Immature natural killer cell (primary cell): ENCODE data around the gene CADM2. TPM values are rescaled to one million over a fixed set of nuclear protein-coding genes. Genes with fewer than 3 reads are reported as not detected.

ENCODE experiments used
- DNase-seq, 3 donors: peaks; one replicate each; pipeline ENCODE4 v3.0.0; 2022; ENCODE audit warnings: mixed read lengths in 1 of 3
- H3K27ac Mint-ChIP-seq, 6 donors: one replicate each; pipeline ENCODE4 v1.8.0; 2020; ENCODE audit warnings: mixed read lengths in 6 of 6, mild to moderate bottlenecking in 5 of 6, inconsistent platforms in 4 of 6, moderate library complexity in 3 of 6
- H3K27me3 Mint-ChIP-seq, 3 donors: one replicate each; pipeline ENCODE4 v1.8.0; 2020 to 2021; ENCODE audit warnings: low read depth in 3 of 3, mild to moderate bottlenecking in 3 of 3, mixed read lengths in 3 of 3, moderate library complexity in 3 of 3, inconsistent platforms in 1 of 3
- H3K36me3 Mint-ChIP-seq, 3 donors: one replicate each; pipeline ENCODE4 v1.8.0; 2020; ENCODE audit warnings: mixed read lengths in 3 of 3, inconsistent platforms in 2 of 3, mild to moderate bottlenecking in 2 of 3
- H3K4me1 Mint-ChIP-seq, 2 donors: one replicate each; pipeline ENCODE4 v1.8.0; 2020; ENCODE audit warnings: inconsistent platforms in 2 of 2, mild to moderate bottlenecking in 2 of 2, mixed read lengths in 2 of 2, moderate library complexity in 1 of 2
- H3K4me3 Mint-ChIP-seq, 5 donors: one replicate each; pipeline ENCODE4 v1.8.0; 2020; ENCODE audit warnings: mild to moderate bottlenecking in 5 of 5, mixed read lengths in 5 of 5, inconsistent platforms in 3 of 5, moderate library complexity in 3 of 5
- H3K9me3 Mint-ChIP-seq, 6 donors: one replicate each; pipeline ENCODE4 v1.8.0; 2020; ENCODE audit warnings: mild to moderate bottlenecking in 6 of 6, mixed read lengths in 6 of 6, inconsistent platforms in 4 of 6, moderate library complexity in 3 of 6
- polyA plus RNA-seq, 3 donors: library from polyadenylated mRNA; unstranded; fragments of 300-500 nt; fragmentation: Illumina TruSeq; gene quantifications; one replicate each; pipeline ENCODE4 v1.2.3, GENCODE V29; 2021

Gene CADM2
- polyA plus RNA-seq, 3 donors from 2014 or later = 0.64 TPM; not detected in 2

DNA sequence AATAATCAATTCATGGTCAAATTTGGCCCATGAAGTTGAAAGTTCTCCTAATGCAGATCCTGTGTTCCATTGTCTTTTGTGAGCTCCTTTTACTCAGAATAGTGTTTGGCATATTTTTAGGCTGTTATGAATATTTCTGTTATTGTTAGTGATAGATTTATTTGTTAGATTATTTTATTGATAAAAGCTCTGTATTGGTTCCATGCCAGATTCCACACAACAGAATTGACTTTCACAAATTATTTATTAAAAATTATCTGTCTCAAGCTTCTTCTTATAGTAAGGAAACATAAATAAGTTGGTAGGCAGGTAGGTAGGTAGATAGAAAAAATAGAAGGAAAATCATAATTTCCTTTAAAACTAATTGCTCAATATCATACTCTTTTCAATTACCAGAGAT lies 557.4 kb downstream of the CADM2 start:
- no peaks in the 10 kb centered on the region for H3K4me1 Mint-ChIP-seq
- peaks cover 5 to 18% (median 8%) of the 10 kb centered on the region in 6 donors for H3K9me3 Mint-ChIP-seq
- H3K36me3 Mint-ChIP-seq = no peaks in the 10 kb centered on the region
- H3K27me3 Mint-ChIP-seq = peaks cover 0 to 2% (median 0%) of the 10 kb centered on the region in 3 donors
- no peak for DNase-seq
- no peak overlapping the region for H3K4me3 Mint-ChIP-seq
- H3K27ac Mint-ChIP-seq = no peak overlapping the region

DNA sequence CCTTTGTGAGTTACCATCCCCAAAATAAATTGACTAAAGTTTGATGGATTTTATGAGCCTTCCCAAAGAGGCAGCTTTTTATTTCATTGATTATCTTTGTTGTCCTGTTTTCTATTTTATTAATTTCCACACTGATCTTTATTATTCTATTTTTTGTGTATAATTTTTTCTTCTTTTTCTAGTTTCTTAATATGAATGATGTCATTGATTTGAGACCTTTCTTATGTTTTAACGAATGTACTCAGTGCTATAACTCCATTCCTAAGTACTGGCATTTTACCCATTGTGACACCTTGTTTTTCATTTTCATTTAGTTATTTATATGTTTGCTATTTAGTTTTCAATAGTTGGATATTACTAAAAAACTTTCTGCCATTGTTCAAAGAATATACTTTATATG lies 565.3 kb downstream of the CADM2 start:
- H3K27me3 Mint-ChIP-seq = no peaks in the 10 kb centered on the region
- no peak overlapping the region for H3K4me3 Mint-ChIP-seq
- H3K9me3 Mint-ChIP-seq = peaks cover 9 to 34% (median 25%) of the 10 kb centered on the region in 6 donors
- no peaks in the 10 kb centered on the region for H3K36me3 Mint-ChIP-seq
- DNase-seq = no peak
- no peaks in the 10 kb centered on the region for H3K4me1 Mint-ChIP-seq
- no peak overlapping the region for H3K27ac Mint-ChIP-seq

DNA sequence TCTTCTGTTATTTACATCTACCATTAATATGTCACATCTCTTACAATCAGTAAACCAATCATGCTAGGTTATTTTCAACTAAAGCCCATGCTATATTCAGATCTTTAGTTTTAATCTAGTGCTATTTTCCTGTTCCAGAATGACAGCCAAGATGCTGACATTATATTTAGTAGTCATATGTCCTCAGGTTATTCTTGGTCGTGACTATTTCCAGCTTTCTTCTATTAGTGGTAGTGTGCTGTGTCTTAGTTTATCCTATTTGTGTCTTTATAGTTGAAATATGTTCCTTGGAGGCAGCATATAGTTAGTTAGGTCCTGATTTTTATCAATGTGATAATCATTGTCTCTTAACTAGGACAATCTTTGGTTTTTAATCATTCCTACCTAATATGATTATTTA lies 566.5 kb downstream of the CADM2 start:
- H3K27me3 Mint-ChIP-seq = no peaks in the 10 kb centered on the region
- no peaks in the 10 kb centered on the region for H3K4me1 Mint-ChIP-seq
- H3K4me3 Mint-ChIP-seq = no peak overlapping the region
- no peaks in the 10 kb centered on the region for H3K36me3 Mint-ChIP-seq
- peaks cover 10 to 38% (median 32%) of the 10 kb centered on the region in 6 donors for H3K9me3 Mint-ChIP-seq
- no peak for DNase-seq
- H3K27ac Mint-ChIP-seq = no peak overlapping the region

DNA sequence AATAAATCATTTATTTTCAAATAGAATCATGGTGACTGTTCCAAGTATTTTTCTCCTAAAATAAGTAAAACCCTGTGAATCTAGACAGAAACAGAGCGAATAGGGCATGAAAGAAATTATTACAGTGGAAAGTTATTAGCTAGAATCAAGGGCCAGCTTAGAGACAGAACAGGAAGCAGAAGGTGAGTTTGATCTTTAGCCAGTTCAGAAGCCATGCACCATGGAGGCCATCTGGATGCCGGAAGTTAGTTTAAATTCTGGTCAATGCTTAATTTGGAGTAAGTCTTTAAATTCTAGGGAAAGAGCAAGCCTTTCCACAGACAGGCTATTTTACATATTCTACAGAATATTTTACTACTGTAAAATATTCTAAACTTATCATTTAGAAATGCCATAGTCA lies 574.8 kb downstream of the CADM2 start:
- peaks cover 5 to 46% (median 22%) of the 10 kb centered on the region in 6 donors for H3K9me3 Mint-ChIP-seq

DNA sequence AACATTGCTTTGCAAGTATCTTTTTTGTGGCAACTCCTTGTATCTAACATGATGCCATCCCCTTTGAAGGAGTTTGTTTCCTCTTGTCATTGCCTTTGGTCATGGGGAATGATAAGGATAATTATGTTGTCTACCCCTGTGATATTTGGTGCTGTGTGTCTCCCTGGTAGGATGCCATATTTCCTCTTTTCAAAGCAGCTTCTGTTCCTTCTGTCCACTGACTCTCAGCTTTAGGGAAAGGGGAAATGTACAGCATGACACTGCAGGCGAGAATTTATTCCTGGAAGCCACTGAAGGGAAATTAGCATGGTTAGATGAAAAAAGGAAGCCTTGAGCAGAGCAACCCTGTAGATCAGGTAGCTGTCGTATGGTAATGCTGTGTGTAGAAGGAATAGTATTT lies 576.7 kb downstream of the CADM2 start:
- Mint-ChIP-seq H3K36me3 (no peaks in the 10 kb centered on the region), H3K9me3 (peaks cover 2 to 49% (median 15%) of the 10 kb centered on the region in 6 donors), H3K4me3 (no peak overlapping the region), H3K27ac (no peak overlapping the region), H3K27me3 (no peaks in the 10 kb centered on the region), H3K4me1 (no peaks in the 10 kb centered on the region)
- DNase-seq = no peak

More for the DNA sequence above, 574.8 kb downstream of the CADM2 start:
- Mint-ChIP-seq H3K4me1 (no peaks in the 10 kb centered on the region), H3K4me3 (no peak overlapping the region), H3K27ac (no peak overlapping the region), H3K36me3 (no peaks in the 10 kb centered on the region), H3K27me3 (no peaks in the 10 kb centered on the region)
- DNase-seq = no peak

DNA sequence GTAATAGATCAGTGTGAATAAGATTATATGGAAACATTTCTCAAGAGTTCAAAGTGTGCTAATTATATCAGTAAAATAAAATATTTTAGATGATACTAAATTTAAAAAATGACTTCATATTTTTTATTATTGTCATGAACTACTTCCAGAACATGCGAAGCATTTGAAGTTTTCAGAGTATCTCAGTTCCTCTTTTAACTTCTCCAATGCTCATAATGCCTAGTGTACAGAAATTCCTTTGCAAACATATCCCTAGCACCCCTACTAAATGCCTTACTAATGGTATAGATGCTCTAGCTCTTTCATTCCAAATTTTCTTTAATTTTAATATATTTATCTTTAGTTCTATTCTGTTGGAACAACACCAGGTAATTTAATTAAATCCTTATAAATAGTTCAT lies 580.4 kb downstream of the CADM2 start:
- H3K36me3 Mint-ChIP-seq = no peaks in the 10 kb centered on the region
- peaks cover 0 to 33% (median 5%) of the 10 kb centered on the region in 6 donors for H3K9me3 Mint-ChIP-seq
- H3K4me3 Mint-ChIP-seq = no peak overlapping the region
- DNase-seq = no peak
- no peaks in the 10 kb centered on the region for H3K27me3 Mint-ChIP-seq
- H3K27ac Mint-ChIP-seq = no peak overlapping the region
- H3K4me1 Mint-ChIP-seq = no peaks in the 10 kb centered on the region

DNA sequence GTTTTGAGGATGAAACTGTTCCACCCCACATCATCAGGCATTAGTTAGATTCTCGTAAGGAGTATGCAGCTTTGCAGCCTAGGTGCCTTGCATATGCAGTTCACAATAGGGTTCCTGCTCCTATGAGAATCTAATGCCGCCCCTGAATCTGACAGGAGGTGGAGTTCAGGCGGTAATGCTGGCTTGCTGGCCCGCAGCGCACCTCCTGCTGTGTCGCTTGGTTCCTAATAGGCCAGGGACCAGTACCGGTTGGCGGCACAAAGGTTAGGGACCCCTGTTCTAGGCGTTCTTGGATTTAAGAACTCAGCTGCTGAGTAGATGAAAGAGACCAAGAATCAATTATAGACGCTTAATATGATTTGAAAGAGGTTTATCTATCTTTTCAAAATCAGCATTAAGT lies 595.4 kb downstream of the CADM2 start:
- Mint-ChIP-seq H3K27me3 (no peaks in the 10 kb centered on the region), H3K36me3 (no peaks in the 10 kb centered on the region), H3K4me1 (no peaks in the 10 kb centered on the region), H3K9me3 (peaks cover 3 to 18% (median 7%) of the 10 kb centered on the region in 6 donors), H3K4me3 (no peak overlapping the region), H3K27ac (no peak overlapping the region)
- no peak for DNase-seq

DNA sequence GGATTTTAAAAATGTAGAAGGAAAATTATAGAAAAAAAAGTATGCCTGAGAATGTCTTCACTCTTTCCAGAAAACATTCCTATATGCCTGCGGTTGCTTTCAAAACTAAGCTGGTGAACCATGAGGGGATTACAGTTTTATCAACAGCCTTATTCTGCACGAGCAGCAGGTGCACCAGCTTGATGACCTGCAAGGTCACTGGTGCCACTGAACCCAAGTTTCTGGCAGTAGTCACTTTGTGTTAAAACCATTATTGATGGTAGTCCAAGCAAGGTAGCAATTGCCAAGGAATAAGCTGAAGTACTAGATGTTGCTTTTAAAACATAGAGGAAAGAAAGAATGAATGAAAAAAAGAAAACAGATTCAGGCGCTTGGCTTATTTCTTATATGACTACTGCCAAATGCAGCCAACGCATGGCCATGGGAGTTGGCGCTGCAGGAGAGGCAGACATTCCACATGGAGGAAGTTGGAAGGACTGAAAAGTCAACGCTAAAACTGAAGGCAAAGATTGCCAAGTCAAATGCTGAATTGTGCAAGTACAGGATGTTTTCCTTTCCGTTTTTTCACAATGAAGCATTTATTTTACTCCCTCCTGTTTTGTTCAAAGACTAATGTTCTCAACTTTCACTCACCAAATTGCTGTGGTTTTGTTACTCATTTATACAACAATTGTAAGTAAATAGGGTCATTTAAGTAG lies 601.4 kb downstream of the CADM2 start:
- Mint-ChIP-seq H3K27ac (no peak overlapping the region), H3K27me3 (no peaks in the 10 kb centered on the region), H3K36me3 (no peaks in the 10 kb centered on the region), H3K4me3 (no peak overlapping the region), H3K9me3 (peaks cover 0 to 38% (median 7%) of the 10 kb centered on the region in 6 donors), H3K4me1 (no peaks in the 10 kb centered on the region)
- no peak for DNase-seq

DNA sequence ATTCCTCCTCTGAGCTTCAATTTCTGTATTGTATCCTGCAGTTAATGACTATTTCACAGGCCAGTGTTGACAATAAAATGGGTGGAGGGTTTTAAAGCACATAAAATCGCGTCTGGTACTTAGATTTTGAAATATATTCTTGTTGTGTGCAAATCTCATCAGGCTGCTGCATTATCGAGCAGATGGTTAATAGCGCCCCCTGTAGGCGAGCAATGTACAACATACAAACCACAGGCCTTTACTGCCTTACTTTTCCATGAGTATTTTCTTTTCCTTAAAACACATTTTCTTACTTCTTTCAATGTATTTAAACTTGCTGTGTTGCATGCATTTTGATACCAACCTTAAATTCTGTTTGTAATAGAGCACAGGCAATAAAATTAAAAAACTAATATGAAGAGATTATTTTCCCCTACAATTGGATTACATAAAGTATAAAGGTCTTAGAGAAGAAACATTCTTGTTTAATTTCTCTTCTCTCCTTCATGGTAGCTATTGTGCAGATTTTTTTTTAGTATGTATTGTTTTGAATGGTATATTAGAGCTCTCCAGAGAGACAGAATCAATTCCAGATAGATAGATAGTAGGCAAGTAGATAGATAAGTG lies 608.4 kb downstream of the CADM2 start:
- H3K4me3 Mint-ChIP-seq = no peak overlapping the region
- no peak for DNase-seq
- H3K27ac Mint-ChIP-seq = no peak overlapping the region
- H3K9me3 Mint-ChIP-seq = peaks cover 0 to 27% (median 4%) of the 10 kb centered on the region in 6 donors
- H3K36me3 Mint-ChIP-seq = peaks cover 0 to 3% (median 0%) of the 10 kb centered on the region in 3 donors
- H3K27me3 Mint-ChIP-seq = peaks cover 0 to 2% (median 0%) of the 10 kb centered on the region in 3 donors
- no peaks in the 10 kb centered on the region for H3K4me1 Mint-ChIP-seq

DNA sequence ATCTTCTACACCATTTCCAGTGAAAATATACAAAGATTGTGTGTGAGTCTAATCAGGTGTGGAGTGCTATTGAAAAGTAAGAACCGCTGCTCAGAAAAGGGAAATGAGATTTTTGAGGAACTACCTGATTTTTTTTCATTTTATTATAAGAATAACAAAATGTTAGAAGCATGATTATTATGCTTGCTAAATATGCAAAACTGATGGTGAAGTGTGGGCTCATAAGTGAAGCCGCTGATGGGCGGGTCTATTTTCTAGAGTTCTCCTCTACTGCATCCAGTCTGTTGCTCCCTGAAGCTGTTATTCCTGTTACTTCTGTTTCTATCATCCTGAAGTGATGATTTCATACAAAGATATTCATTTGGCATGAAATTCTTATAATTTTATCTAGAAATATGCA lies 612.0 kb downstream of the CADM2 start:
- Mint-ChIP-seq H3K27ac (no peak overlapping the region), H3K4me1 (no peaks in the 10 kb centered on the region)
- DNase-seq = no peak

DNA sequence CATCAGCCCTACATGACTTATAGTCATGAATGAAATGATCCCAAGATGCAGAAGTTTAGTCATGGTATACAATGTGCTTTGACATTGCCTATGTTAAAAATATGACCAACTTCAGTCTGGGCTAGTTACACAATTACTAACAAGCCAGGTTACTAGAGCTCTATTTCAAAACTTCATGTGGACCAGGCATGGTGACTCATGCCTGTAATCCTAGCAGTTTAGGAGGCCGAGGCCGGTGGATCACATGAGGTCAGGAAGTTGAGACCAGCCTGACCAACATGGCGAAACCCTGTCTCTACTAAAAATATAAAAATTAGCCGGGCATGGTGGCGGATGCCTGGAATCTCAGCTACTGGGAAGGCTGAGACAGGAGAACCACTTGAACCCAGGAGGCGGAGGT lies 613.0 kb downstream of the CADM2 start:
- Mint-ChIP-seq H3K36me3 (peaks cover 0 to 3% (median 0%) of the 10 kb centered on the region in 3 donors), H3K9me3 (peaks cover 0 to 12% (median 1%) of the 10 kb centered on the region in 6 donors), H3K27ac (no peak overlapping the region), H3K4me3 (no peak overlapping the region), H3K4me1 (no peaks in the 10 kb centered on the region), H3K27me3 (peaks cover 0 to 1% (median 0%) of the 10 kb centered on the region in 3 donors)
- DNase-seq = no peak

More for the DNA sequence above, 612.0 kb downstream of the CADM2 start:
- no peak overlapping the region for H3K4me3 Mint-ChIP-seq
- peaks cover 0 to 1% (median 0%) of the 10 kb centered on the region in 3 donors for H3K27me3 Mint-ChIP-seq
- H3K9me3 Mint-ChIP-seq = peaks cover 0 to 12% (median 1%) of the 10 kb centered on the region in 6 donors
- peaks cover 0 to 3% (median 0%) of the 10 kb centered on the region in 3 donors for H3K36me3 Mint-ChIP-seq

DNA sequence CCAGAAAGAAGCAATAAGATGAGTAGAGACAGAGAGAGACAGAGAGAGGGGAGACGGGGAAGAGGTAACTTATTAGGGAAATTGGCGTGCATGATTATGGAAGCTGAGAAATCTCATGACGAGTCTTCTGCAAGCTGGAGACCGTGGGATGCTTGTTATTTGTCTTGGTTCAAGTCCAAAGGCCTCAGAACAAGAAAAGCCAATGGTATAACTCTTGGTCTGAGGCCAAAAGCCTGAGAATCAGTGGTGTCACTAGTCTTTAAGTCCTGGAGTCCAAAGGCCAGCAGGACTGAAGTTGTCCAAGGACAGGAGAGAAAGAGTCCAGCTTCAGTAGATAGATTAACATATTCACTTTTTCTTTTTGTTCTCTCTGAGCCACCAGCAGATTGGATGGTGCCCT lies 613.6 kb downstream of the CADM2 start:
- no peak for DNase-seq
- no peak overlapping the region for H3K27ac Mint-ChIP-seq
- no peaks in the 10 kb centered on the region for H3K4me1 Mint-ChIP-seq
- no peak overlapping the region for H3K4me3 Mint-ChIP-seq
- peaks cover 0 to 6% (median under 1%) of the 10 kb centered on the region in 6 donors for H3K9me3 Mint-ChIP-seq
- peaks cover 0 to 3% (median 0%) of the 10 kb centered on the region in 3 donors for H3K36me3 Mint-ChIP-seq
- peaks cover 0 to 1% (median 0%) of the 10 kb centered on the region in 3 donors for H3K27me3 Mint-ChIP-seq

DNA sequence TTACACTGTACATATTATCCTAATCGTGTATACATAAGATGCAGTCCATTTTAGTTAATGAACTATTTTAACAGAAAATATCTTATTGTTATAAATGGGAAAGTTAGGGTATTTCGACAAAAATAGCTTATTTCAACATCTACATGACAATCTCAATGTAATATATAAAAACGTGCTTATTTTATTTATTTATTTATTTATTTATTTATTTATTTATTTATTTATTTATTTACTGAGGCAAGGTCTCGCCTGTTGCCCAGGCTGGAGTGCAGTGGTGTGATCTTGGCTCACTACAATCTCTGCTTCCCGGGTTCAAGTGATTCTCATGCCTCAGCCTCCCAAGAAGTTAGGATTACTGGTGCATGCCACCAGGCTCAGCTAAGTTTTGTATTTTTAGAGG lies 614.2 kb downstream of the CADM2 start:
- Mint-ChIP-seq H3K36me3 (peaks cover 0 to 3% (median 0%) of the 10 kb centered on the region in 3 donors), H3K9me3 (peaks cover 0 to 6% (median under 1%) of the 10 kb centered on the region in 6 donors), H3K27me3 (peaks cover 0 to 1% (median 0%) of the 10 kb centered on the region in 3 donors), H3K4me3 (no peak overlapping the region), H3K27ac (no peak overlapping the region), H3K4me1 (no peaks in the 10 kb centered on the region)
- DNase-seq = no peak

DNA sequence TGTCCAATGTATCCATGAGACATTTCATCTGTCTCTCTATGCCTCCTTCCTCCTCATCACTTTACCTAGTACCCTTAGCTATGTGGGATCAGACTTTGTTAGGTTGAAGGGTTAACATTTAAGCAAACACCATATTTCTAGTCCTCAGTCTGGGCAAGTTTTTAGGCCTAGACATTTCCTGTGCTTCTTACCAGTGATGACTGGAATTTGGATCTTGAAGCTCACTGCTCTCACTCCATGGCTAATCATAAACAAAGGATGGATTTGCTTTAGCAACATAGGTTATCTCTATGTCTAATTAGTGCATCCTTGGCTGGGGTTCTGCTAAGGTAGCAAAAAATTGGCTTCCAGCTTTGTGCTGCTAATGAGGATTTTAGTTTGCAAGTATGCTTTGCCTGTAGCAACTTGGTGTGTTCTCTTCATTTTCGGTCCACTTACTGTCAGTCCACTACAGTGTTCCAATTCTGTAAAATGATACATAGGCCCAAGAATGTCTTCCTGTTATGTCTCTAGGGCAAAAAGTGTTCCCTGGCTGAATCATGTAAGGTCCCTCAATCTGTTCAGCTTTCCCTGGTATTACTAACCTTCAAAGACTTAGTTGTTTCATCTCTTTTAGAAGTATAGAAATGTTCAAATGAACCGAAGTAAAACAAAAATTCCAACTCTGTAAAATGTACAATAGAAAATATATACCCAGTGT lies 615.4 kb downstream of the CADM2 start:
- no peak overlapping the region for H3K27ac Mint-ChIP-seq
- no peak overlapping the region for H3K4me3 Mint-ChIP-seq
- H3K36me3 Mint-ChIP-seq = peaks cover 0 to 1% (median 0%) of the 10 kb centered on the region in 3 donors
- H3K9me3 Mint-ChIP-seq = peaks cover 0 to 6% (median 1%) of the 10 kb centered on the region in 6 donors
- no peak for DNase-seq
- no peaks in the 10 kb centered on the region for H3K4me1 Mint-ChIP-seq
- peaks cover 0 to 1% (median 0%) of the 10 kb centered on the region in 3 donors for H3K27me3 Mint-ChIP-seq
